ENCODE measurements around the gene TAC4. TPM values are rescaled to one million over a fixed set of nuclear protein-coding genes. Genes with fewer than 3 reads are reported as not detected.

TAC4 gene
- total and polyA plus RNA-seq, 2 donors (not counting 3 experiments of a cell fraction or from before 2014, with no cell fraction given): 0.19 TPM; not detected in 1

- FAIRE-seq (no peak), DNase-seq (ENCODE audit: low read depth, low spot score) (no peak)
- dilution Hi-C loops (cut with MboI; ENCODE audit: extremely low pct_ligation_motif_present, low sequenced_read_pairs) (no loop called here), intact Hi-C loops (cut with micrococcal nuclease) (no loop called here)
- Histone ChIP-seq H2AFZ (ENCODE audit: low read depth, low read length) (no peak overlapping the region), H3K4me1 (ENCODE audit: control insufficient read depth, extremely low read depth, insufficient read depth, low read length) (no peaks in the 10 kb centered on the region), H3K36me3 (ENCODE audit: control insufficient read depth in 2 of 2, extremely low read depth in 1 of 2, insufficient read depth in 2 of 2, low read length in 2 of 2) (no peaks in the 10 kb centered on the region), H3K9me3 (replicated peaks; ENCODE audit: control insufficient read depth, insufficient read depth, low read length) (no peaks in the 10 kb centered on the region), H3K27me3 (ENCODE audit: control insufficient read depth in 2 of 2, insufficient read depth in 2 of 2, low read length in 2 of 2) (peaks cover 37 to 41% of the 10 kb centered on the region in 2 experiments), H3K9ac (replicated peaks; ENCODE audit: extremely low read depth, insufficient read depth, low read length) (no peak overlapping the region), H3K27ac (ENCODE audit: insufficient read depth, low read depth, low read length) (no peak overlapping the region), H3K79me2 (ENCODE audit: control insufficient read depth, insufficient read depth, low read length) (no peaks in the 10 kb centered on the region), H3K4me3 (replicated peaks in 1 of 3; ENCODE audit: insufficient read depth in 1 of 3, low read depth in 1 of 3, low read length in 3 of 3) (no peak overlapping the region), H3K4me2 (ENCODE audit: insufficient read depth, low read length) (no peak overlapping the region), H3K9me1 (replicated peaks; ENCODE audit: control insufficient read depth, extremely low read depth, insufficient read depth, low read length) (no peaks in the 10 kb centered on the region), H4K20me1 (replicated peaks; ENCODE audit: control insufficient read depth, extremely low read depth, insufficient read depth, low read length) (no peaks in the 10 kb centered on the region)
- CTCF ChIA-PET: interaction anchor here (1.5 to 7.3 kb wide), 3 partner anchors 7 to 110 kb away, joined by 5 to 29 read pairs (median 9); no protein-coding TSS in a partner anchor
- TF ChIP-seq POLR2A (IDR thresholded peaks at IDR 0.05; ENCODE audit: low read depth, low read length) (no peak), FOS (IDR thresholded peaks at IDR 0.05; ENCODE audit: borderline replicate concordance, insufficient read depth, low read length) (no peak), CTCF (IDR thresholded peaks at IDR 0.05; ENCODE audit: extremely low read depth in 1 of 2, insufficient read depth in 1 of 2, low read depth in 1 of 2, low read length in 2 of 2) (no peak), MAX (IDR thresholded peaks at IDR 0.05; ENCODE audit: insufficient read depth, insufficient read length) (no peak), JUN (IDR thresholded peaks at IDR 0.05; ENCODE audit: borderline replicate concordance, insufficient read depth, insufficient read length, low read depth) (no peak), MYC (IDR thresholded peaks at IDR 0.05; ENCODE audit: low read depth, low read length) (no peak), EZH2 (IDR thresholded peaks at IDR 0.05; ENCODE audit: borderline replicate concordance, low read depth, low read length, severe bottlenecking) (no peak), GATA2 (IDR thresholded peaks at IDR 0.05; ENCODE audit: insufficient read depth, insufficient read length, low read depth, low read length) (no peak), POLR2AphosphoS5 (IDR thresholded peaks at IDR 0.05; ENCODE audit: insufficient read depth, low read depth, low read length) (no peak)
- POLR2A ChIA-PET: interaction anchor here (0.7 kb wide), 1 partner anchor 45 kb away, joined by 6 read pairs; no protein-coding TSS in a partner anchor
- no TSS peak for BruUV-seq (replicated peaks)
Measured at GRCh38 chr17:49887744-49888360, 40.0 kb upstream of the TAC4 start.
